GM21576 (cell line): ENCODE data around the gene ACOXL.
"Not testable (repeated sequence)": the region's sequence is repeated elsewhere in the genome, so short reads cannot be mapped to it uniquely, and the experiment has no call there.

ENCODE experiments used
- ATAC-seq: cut with Tn5 transposase; IDR thresholded peaks from one replicate; pipeline ENCODE4 v1.9.1; 2021; ENCODE audit warnings: mild to moderate bottlenecking, moderate library complexity; ENCODE audit not compliant: unreplicated experiment

Gene ACOXL

GRCh38 chr2:110852541-110853263 is 120.3 kb downstream of the ACOXL start:
- ATAC-seq = no peak

GRCh38 chr2:110853516-110853915 is 121.1 kb downstream of the ACOXL start:
- ATAC-seq = no peak

GRCh38 chr2:110853948-110854347 is 121.6 kb downstream of the ACOXL start:
- no peak for ATAC-seq

- no peak for ATAC-seq
These were observed 122.1 kb downstream of the ACOXL start for GRCh38 chr2:110854355-110855081.

- ATAC-seq = not testable (repeated sequence)
These were observed 123.5 kb downstream of the ACOXL start for GRCh38 chr2:110855841-110856240.

- ATAC-seq = peak; percentile 85
These were observed 125.9 kb downstream of the ACOXL start for GRCh38 chr2:110858135-110858725.

- ATAC-seq = no peak
These were observed 126.8 kb downstream of the ACOXL start for GRCh38 chr2:110858993-110859701.

- ATAC-seq = no peak
These were observed 128.3 kb downstream of the ACOXL start for GRCh38 chr2:110860630-110861029.

- ATAC-seq = no peak
These were observed 129.4 kb downstream of the ACOXL start for GRCh38 chr2:110861616-110862260.

- no peak for ATAC-seq
These were observed 131.4 kb downstream of the ACOXL start for GRCh38 chr2:110863726-110864125.

GRCh38 chr2:110864176-110864575 is 131.8 kb downstream of the ACOXL start:
- ATAC-seq = no peak

- no peak for ATAC-seq
These were observed 132.4 kb downstream of the ACOXL start for GRCh38 chr2:110864731-110865130.

GRCh38 chr2:110865188-110865587 is 132.8 kb downstream of the ACOXL start:
- peak; percentile 94 for ATAC-seq

GRCh38 chr2:110866045-110866444 is 133.7 kb downstream of the ACOXL start:
- no peak for ATAC-seq

GRCh38 chr2:110866466-110866865 is 134.1 kb downstream of the ACOXL start:
- no peak for ATAC-seq

- ATAC-seq = no peak
These were observed 134.7 kb downstream of the ACOXL start for GRCh38 chr2:110867078-110867477.

- no peak for ATAC-seq
These were observed 136.6 kb downstream of the ACOXL start for GRCh38 chr2:110868971-110869370.

GRCh38 chr2:110869472-110870446 is 137.4 kb downstream of the ACOXL start:
- ATAC-seq = no peak

- ATAC-seq = no peak
These were observed 138.2 kb downstream of the ACOXL start for GRCh38 chr2:110870545-110870944.

- no peak for ATAC-seq
These were observed 139.3 kb downstream of the ACOXL start for GRCh38 chr2:110871637-110872036.
